Epithelial cell of prostate (primary cell): Measurements from ENCODE around the gene NUDT14.

Experiments used
- DNase-seq: peaks from one replicate; pipeline ENCODE4 v3.0.0-alpha.2; 2011; ENCODE audit warnings: low read depth, low spot score
- H3K27ac ChIP-seq: fragments of 450-650 bp; 2 replicates; pipeline ENCODE4 v1.5.1; 2017; ENCODE audit warnings: mild to moderate bottlenecking

Gene NUDT14

GRCh38 chr14:105150368-105151083, 30.6 kb downstream of the NUDT14 start:
- no peak overlapping the region for H3K27ac ChIP-seq
- DNase-seq = no peak

DNA sequence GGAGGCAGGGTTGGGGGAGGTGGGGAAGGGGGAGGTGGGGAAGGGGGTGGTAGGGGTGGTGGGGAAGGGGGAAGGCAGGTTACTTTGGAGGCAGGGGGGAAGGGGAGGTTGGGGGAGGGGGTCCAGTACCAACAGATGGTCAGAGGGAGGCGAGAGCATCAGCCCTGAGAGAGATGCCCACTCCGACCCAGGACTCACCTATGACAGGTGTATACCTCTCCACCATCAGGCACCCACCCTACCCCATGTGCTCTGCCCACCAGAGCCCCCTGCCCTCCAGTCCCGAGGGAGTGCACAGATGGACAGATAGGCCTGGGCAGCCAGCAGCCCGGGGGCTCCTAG, 31.1 kb downstream of the NUDT14 start:
- DNase-seq = no peak

GRCh38 chr14:105149146-105149781, 31.8 kb downstream of the NUDT14 start:
- H3K27ac ChIP-seq = no peak overlapping the region
- no peak for DNase-seq

More for the DNA sequence above, 31.1 kb downstream of the NUDT14 start:
- H3K27ac ChIP-seq = no peak overlapping the region

- no peak overlapping the region for H3K27ac ChIP-seq
- DNase-seq = no peak
Measured at GRCh38 chr14:105148604-105149145, 32.4 kb downstream of the NUDT14 start.

DNA sequence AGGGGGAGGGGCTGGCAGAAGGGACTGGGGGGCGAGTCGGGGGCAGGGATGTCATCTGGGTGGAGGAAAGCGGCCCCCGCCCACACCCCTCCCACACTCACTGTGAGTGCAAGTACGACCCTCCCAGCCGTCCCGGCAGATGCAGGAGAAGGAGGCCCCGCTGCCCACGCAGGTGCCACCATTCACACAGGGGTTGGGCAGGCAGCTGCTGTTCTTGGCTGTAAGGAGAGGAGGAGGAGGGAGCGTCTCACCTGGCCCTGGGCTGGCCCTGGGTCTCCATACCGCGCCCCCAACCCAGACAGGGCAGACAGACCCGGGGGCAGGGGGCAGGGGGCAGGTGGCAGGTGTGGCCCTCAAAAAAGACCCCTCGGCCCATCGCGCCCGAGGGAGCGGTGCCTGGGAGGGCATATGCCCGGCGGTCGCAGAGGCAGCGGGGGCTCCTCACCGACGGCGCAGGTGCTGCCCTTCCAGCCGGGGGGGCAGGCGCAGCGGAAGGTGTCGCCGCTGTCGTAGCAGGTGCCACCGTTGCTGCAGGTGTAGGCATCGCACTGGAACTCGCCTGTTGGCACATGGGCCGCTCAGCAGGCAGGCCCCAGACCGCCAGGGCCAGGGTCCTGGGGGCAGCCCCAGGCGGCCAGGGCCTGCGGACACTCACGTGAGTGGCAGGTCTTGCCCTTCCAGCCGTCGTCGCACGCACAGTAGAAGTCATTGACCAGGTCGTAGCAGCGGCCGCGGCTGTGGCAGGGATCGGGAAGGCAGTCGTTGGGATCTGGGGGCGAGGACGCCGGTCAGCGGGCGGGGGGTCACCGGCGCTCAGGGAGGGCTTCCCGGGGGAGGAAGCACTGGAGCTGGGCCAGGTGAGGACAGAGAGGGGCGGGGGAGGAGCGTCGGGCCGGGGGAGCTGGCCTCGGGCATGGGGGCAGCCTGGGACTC, 33.2 kb downstream of the NUDT14 start:
- no peak for DNase-seq
- no peak overlapping the region for H3K27ac ChIP-seq

- no peak overlapping the region for H3K27ac ChIP-seq
- DNase-seq = no peak
Measured at GRCh38 chr14:105146976-105147635, 34.0 kb downstream of the NUDT14 start.

DNA sequence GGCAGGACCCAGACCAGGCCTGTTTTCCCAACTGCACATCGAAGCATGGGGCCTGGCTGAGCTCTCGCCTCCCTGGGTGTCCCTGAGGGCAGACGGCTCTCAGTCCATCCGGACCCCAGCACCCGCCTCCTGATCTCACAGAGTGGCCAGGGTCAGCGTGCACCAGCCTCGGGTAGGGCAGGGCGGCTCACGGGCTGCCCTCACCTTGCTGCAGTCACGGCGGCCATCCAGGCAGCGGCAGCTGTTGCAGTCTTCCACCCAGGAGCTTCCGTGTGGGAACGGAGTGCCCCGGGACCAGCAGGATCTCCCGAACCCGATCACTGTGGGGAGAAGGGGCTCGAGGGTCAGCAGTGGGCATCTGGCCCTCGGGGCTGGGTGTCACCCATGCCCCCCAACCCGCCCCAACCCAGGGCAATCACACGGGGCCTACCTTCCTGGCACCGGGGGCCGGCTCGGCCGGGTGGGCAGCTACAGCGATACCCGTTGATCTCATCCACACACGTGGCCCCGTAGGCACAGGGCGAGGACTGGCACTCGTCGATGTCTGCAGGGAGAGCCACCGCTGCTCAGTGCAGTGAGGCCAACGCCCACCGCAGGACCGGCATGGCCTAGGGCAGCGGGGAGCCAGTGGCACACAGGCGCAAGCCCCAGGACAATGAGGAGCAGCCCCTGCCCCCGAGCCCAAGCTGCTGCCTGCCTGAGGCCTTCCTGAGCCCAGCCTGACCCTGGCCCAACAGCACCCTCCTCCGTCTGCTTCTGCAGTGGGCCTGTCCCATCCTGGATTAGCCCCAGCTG, 34.7 kb downstream of the NUDT14 start:
- DNase-seq = no peak
- H3K27ac ChIP-seq = no peak overlapping the region

DNA sequence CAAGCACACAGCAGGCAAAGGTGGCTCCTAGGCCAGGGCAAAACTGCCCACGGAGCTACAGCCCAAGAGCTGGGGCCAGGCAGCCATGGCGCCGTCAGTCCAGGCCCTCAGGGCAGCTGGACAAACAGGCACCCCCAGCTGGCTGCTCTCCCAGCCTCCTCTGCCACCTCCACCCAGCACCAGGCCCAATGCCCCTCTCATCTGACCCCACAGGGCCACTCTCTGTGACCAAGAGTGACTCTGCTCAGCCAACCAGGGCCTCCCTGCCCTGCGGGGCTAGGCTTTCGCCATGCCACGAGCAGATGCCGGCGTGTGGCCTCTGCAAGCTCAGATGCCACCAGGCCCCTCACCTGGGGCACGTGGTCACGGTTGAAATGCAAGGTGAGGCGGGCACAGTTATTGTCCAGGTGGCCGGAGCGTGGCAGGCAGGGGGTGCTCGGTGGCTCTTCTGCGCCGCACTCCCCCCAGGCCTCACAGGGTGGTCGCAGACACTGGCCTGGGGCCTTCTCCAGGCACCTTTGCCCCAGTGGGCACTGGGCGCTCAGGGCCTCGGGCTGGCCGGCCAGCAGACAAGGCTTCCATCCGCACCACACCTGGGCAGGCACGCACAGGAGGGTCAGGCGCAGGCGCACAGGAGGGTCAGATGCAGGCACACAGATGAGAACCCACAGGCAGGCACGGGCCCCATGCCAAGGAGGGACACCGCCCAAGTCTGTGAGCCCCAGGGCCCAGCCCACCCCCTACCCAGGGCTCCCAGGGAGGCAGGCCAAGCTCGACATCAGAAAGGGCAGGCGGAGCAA, 35.5 kb downstream of the NUDT14 start:
- no peak overlapping the region for H3K27ac ChIP-seq
- no peak for DNase-seq

DNA sequence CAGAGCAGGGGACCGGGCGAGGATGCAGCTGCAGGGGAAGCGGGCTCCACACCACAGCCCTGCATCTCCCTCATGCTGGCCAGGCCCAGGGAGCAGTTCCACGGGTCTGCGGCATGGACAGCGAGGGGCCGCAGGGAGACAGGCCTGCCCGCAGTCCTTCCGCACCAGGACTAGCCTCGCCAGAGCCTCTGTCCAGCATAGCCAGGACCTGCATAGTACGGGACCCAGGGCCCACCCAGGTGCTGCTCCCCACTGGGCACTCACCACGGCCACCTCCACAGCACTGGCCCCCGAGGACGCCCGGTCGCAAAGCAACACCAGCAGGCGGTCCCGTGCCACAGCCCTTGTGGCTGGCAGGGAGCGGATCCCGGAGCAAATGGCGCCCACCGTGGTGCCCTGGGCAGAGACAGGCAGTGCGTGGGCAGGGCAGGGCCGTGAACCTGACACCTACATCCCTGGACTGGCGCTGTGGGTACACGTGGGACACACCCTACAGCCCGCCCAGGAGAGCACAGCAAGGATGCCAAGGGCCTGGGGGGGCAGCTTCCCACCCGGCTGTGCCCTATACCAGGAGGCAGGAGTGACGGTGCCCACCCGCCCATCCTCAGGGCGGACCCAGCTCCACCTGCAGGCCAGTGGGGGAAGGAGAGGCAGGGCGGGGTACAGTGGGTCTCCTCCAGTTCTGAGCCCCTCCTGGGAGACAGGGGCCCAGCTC, 36.3 kb downstream of the NUDT14 start:
- no peak for DNase-seq
- no peak overlapping the region for H3K27ac ChIP-seq

GRCh38 chr14:105144026-105144665, 37.0 kb downstream of the NUDT14 start:
- DNase-seq = no peak
- no peak overlapping the region for H3K27ac ChIP-seq

- H3K27ac ChIP-seq = no peak overlapping the region
- no peak for DNase-seq
Measured at GRCh38 chr14:105143451-105144025, 37.6 kb downstream of the NUDT14 start.

GRCh38 chr14:105142651-105143450, 38.3 kb downstream of the NUDT14 start:
- DNase-seq = no peak
- H3K27ac ChIP-seq = no peak overlapping the region

- no peak for DNase-seq
- no peak overlapping the region for H3K27ac ChIP-seq
Measured at GRCh38 chr14:105141486-105142281, 39.4 kb downstream of the NUDT14 start.

GRCh38 chr14:105141026-105141425, 40.1 kb downstream of the NUDT14 start:
- no peak for DNase-seq
- no peak overlapping the region for H3K27ac ChIP-seq

GRCh38 chr14:105140581-105140980, 40.5 kb downstream of the NUDT14 start:
- H3K27ac ChIP-seq = no peak overlapping the region
- no peak for DNase-seq

- no peak overlapping the region for H3K27ac ChIP-seq
- no peak for DNase-seq
Measured at GRCh38 chr14:105139831-105140239, 41.3 kb downstream of the NUDT14 start.
